NCI-H2029 (cell line): ENCODE measurements around the gene PAPOLG.

Experiments
- DNase-seq: peaks from one replicate; lab custom pipeline; 2025; lab: John Stamatoyannopoulos, UW

PAPOLG gene

DNA sequence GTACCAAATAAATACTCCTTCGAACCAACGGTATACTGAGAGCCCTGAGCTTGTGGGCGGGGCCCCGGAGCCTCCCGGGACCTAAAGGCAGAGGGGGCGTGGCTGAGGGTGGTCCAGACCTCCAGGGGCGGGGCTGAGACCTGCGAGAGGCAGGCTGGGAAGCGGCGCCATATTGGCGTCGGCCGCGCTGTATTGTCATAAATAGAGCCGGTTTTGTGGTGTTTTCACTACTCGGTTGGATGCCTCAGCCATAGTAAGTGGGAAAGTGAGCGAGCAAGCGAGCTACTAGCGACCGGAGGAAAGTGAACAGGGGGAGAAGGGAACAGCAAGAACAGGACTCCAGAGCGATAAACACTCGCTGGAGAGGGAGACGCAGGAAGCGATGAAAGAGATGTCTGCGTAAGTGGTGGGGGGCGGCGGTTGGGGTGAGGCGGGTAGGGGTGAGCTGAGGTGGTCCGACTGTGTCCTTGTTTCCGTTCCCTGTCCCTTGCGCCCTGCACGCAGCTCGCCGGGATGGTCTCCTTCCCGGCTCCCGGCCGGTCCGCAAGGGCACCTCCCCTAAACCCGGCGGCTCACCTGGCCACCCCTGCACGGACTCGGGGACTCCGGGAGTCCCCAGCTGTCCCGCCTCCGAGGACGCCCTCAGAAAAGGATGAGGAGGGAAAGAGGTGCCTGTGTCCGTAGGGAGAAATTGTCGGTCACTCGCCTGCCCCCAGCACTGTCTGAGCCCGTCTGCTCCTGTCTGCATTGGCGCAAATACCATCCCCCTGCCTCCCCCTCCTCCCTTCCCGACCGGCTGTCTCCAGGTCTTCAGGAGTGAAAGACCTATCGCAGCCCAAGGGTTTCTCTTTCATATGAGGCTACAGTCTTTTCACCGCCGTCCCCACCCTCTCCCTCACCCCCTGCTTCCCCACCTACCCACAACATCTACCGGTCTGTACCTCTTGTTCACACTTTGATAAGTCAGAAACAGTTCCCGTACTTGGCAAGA is at the start of gene PAPOLG:
TSS of gene PAPOLG (plus strand) at position 172 of the 991 bp plus-strand sequence. CDS start at position 383, 211 bp downstream.
- DNase-seq: peak; percentile 91

DNA sequence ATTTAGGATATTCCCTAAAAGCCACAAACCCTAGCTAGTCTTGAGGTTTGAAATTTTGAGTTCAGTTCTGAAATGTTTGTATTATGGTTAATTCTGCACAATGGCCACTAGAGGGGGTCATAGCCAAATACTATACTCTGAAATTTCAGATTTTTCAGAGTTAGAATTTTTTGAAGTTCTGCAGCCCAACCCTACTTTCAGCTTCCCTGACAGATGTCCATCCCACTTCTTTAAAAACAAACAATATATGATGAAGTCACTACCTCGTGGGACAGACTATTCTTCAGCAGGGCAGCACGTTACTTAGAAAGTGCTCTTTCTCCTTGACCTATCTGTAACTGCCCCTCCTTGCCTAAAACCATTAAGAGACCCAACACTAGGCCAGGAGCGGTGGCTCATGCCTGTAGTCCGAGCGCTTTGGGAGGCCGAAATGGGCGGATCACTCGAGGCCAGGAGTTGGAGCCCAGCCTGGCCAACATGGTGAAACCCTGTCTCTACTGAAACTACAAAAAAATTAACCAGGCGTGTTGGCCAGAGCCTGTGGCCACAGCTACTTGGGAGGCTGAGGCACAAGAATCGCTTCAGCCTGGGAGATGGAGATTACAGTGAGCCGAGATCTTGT is 48.2 kb upstream of the PAPOLG start:
- peak; percentile 6 for DNase-seq

DNA sequence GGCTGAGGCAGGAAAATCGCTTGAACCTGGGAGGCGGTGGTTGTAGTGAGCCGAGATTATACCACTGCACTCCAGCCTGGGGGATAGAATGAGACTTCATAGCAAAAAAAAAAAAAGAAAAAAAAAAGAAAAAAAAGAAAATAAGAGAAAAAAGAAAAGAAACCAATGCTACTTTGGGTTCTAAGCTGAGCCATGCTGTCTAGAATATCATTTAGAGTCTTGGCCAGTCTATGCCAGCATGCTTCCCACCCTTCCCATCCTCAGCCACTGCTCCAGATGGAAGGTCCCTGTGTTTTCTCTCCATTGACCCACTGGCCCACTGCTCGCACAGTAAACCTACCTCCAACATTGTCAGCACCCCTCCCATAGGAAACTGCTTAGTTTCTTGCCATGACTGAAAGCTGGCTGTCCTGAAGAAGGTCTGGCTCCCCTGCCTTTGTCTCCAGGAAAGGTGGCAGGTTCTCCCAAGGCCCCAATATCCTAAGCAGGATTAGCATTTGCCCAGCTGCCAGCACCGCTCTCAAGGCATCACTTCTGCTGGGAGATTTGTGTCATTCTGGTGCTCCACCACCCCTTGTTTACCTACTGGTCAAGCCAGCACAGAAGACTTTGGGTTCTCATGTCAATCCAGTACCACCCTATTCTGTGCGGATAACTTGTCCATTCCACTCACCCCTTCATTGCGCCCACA is 47.3 kb upstream of the PAPOLG start:
- no peak for DNase-seq

- no peak for DNase-seq
Observed at GRCh38 chr2:60710707-60711106, 45.4 kb upstream of the PAPOLG start.

- no peak for DNase-seq
Observed at GRCh38 chr2:60715561-60715960, 40.5 kb upstream of the PAPOLG start.

DNA sequence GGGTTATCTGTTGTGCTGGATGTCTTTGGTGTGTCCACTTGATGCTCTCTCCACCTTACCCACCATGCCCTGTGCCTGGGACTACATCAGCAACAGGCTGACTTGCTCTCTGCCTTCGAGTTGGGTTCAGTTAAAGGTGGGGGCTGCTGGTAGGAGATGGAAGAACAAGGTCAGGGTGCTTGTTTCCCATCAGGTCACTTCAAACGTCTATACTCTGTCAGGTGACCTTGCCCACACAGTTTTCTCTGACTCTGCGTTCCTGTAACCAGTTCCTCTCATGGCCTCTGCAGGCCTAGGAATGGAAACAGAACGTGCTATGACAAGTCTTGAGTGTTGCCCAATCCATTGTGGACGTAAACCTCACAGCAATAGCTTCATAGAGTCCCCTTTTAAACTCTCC is 38.4 kb upstream of the PAPOLG start:
- no peak for DNase-seq

DNA sequence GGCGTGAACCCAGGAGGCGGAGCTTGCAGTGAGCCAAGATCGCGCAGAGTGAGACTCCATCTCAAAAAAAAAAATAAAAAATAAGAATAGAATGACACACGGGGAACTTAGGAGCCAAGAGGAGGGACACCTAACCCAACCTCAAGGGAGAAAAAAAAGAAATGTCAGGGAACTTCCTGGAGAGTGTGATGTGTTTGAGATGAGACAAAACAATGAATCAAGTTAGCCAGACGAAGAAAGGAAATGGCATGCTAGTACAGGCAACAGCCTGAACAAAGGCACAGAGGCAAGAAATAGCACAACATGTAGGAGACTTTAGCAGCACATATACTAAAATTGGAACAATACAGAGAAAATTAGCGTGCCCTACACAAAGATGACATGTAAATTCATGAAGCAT is 36.7 kb upstream of the PAPOLG start:
- no peak for DNase-seq

- DNase-seq: no peak
Observed at GRCh38 chr2:60725466-60725865, 30.6 kb upstream of the PAPOLG start.

GRCh38 chr2:60728855-60729254 is 27.2 kb upstream of the PAPOLG start:
- DNase-seq: no peak

DNA sequence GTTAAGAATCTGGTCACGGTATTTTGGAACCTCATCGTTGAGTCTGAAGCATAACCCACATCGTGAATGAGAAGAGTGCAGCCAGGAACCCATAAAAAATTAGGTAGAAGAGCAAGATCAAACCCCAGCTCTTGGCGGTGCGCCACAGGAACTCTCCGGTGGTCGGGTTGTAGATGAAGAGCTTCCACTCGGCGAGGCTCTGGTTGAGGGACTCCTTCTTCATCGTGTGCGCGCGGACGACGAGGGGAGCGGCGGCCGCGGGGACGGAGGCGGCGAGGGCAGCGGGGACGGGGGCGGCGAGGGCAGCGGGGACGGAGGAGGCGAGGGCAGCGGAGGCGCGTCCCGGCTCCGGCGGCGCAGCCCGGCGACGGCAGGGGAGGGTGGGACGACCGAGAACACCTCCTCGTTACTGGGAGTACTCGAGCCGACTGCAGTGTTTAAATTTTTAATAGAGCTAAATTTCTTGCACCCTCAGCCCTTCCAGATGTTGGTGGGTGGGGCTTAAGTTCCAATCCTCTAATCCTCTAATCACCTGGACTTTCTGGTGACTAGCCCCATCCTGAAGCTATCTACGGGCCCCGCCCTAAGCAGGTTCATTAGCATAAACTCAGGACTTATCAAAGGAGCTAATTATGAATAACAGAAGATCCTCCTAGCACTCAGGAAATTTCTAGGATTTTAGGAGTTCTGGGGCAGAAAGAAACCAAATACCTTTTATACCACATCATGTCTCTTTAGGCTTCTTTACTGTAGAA is 20.4 kb upstream of the PAPOLG start:
- peak; percentile 0 for DNase-seq

DNA sequence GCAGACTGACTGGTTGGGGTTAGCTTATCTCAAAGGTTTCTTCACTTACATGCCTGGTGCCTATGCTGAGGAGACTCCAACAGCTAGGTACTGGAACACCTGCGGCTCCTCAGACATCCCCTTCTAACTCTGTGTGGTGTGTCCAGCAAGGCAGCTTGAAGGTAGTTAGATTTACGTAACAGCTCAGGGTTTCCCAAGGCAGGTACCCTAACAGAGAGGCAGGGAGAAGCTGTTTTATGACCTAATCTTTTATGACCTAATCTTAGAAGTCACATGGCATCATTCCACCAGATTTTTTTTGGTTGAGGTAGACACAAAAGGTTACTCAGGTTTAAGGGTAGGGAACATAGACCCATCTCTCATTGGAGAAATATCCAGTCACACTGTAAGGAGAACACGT is 17.4 kb upstream of the PAPOLG start:
- no peak for DNase-seq

DNA sequence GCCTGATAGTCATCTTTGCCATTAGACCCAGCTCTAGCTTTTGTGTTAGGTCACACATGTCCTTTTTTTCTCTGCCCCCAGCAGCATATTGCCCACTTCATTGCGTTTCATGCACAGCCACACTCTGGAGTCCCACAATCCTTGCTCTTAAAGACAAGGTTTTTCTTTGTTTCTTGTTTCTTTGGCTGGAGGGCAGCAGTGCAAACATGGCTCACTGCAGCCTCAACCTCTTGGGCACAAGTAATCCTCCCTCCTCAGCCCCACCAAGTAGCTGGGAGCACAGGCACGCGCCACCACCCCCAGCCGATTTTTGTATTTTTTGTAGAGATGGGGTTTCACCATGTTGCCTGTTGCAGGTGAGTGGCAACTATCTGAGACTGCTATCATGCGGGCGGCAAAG is 16.9 kb upstream of the PAPOLG start:
- no peak for DNase-seq

DNA sequence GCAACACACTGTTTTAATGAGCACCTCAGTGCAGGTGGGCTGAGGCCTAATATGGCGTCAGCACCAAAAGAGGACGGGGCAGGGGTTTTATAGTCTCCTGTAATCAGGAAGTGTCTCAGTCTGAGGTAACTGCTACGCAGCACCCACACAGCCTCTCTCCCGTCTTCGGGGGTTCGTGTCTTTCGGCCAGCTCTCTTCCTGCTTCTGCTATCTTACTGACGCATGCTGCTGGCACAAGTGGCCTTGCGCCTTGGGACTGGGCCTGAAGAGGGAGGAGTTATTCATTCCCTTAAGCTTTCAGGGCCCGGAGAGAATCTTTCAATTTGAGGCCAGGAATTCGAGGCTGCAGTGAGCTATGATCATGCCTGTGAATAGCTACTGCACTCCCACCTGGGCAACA is 14.5 kb upstream of the PAPOLG start:
- DNase-seq: no peak

DNA sequence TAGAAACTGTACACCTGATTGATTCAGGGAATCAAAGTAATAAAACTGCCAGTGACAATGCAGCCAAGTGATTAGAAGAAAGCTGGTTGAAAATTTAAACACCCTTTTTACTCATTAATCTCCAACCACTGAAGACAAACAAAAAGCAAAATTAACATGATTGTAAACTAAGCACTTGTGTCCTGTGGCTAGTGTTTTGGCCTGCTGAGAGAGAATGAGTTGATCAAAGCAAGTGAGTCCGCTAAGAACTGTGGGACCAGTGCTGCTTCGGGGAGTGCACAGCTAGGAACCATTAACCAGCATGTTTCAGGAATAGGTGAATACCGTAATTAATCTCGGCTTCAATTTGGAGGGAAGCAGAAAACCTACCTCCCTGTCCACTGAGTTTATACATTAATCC is 13.6 kb upstream of the PAPOLG start:
- DNase-seq: no peak

GRCh38 chr2:60745330-60745729 is 10.7 kb upstream of the PAPOLG start:
- DNase-seq: no peak

- no peak for DNase-seq
Observed at GRCh38 chr2:60745761-60746160, 10.3 kb upstream of the PAPOLG start.

DNA sequence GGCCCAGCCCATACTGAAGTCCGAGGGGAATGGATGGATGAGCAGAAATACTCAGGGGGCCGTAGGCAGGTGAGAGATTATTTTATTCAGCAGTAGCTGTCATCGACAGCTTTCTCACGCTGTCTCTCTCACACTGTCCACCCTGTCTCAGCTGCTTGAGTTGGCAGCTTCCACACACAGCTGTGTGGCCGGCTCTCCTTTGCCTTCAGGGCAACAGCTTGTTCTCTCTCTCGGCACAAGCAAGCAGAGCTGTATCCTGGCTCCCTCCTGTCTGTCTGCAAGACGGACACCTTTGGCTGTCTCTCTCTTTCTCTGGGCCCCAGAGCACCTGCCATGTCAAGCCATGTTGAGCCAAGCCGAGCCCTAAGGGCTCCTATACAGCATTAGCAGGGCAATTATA is 9.8 kb upstream of the PAPOLG start:
- no peak for DNase-seq

DNA sequence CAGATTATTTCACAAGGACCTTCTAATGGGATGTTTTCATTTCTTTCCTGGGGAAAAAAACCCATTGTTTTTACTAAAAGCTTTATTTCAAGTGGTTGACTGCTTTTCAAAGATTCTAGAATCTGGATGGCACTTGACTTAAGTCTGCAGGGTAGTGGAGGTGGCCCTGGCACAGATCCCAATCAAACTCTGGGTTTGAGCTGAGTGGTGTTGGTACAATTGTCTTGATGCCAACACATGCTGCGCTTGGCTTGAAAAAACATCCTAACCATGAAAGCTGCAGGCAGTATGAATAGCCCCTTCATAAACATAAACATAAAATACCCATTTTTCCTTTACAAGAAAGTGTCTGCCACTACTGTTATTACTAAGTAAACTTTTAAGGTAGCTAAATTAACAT is 3.6 kb downstream of the PAPOLG start:
- DNase-seq: peak; percentile 67

GRCh38 chr2:60764736-60765534 is 8.9 kb downstream of the PAPOLG start:
- DNase-seq: no peak

- DNase-seq: no peak
Observed at GRCh38 chr2:60766283-60766682, 10.2 kb downstream of the PAPOLG start.

DNA sequence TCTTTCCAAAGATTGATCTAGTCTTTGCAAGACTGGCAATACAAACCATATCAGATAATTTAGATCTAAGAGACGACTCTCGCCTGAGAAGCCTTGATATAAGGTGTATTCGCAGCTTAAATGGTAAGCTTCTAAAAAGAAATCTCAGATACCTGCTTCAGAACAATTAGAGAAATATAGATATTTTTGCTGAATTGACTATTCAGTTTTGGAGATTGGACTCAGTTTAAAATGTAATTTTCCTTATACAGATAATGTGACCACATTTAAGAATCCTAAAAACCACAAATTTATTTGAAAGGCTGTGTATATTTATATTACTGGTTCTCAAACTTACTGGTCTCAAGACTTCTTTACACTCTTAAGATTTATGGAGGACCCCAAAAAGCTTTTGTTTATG is 15.4 kb downstream of the PAPOLG start:
- DNase-seq: no peak
